ENCODE measurements around the gene MOB3B. TPM values are rescaled to one million over a fixed set of nuclear protein-coding genes. Genes with fewer than 3 reads are reported as not detected.

Gene MOB3B
- total RNA-seq, 4 donors from 2014 or later: 16.2 to 23.7 (median 19.7) TPM

GRCh38 chr9:27572061-27572460 is 42.4 kb upstream of the MOB3B start:
- Histone ChIP-seq H3K4me1 (peaks cover 0 to 18% (median 9%) of the 10 kb centered on the region in 4 donors), H3K27ac (peak overlapping the region; percentile 92 to 100 (median 97)), H3K27me3 (no peaks in the 10 kb centered on the region), H3K4me3 (peak overlapping the region in 1 of 4 donors; percentile 87), H3K36me3 (no peaks in the 10 kb centered on the region), H3K9me3 (no peaks in the 10 kb centered on the region)
- no peak for TF ChIP-seq EP300 (IDR thresholded peaks at IDR 0.05)
- TF ChIP-seq POLR2A (IDR thresholded peaks at IDR 0.05): no peak
- TF ChIP-seq, protein P1, sequence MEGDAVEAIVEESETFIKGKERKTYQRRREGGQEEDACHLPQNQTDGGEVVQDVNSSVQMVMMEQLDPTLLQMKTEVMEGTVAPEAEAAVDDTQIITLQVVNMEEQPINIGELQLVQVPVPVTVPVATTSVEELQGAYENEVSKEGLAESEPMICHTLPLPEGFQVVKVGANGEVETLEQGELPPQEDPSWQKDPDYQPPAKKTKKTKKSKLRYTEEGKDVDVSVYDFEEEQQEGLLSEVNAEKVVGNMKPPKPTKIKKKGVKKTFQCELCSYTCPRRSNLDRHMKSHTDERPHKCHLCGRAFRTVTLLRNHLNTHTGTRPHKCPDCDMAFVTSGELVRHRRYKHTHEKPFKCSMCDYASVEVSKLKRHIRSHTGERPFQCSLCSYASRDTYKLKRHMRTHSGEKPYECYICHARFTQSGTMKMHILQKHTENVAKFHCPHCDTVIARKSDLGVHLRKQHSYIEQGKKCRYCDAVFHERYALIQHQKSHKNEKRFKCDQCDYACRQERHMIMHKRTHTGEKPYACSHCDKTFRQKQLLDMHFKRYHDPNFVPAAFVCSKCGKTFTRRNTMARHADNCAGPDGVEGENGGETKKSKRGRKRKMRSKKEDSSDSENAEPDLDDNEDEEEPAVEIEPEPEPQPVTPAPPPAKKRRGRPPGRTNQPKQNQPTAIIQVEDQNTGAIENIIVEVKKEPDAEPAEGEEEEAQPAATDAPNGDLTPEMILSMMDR (IDR thresholded peaks at IDR 0.05): no peak
- 66 to 80% methylated on average over 3 of the region's 3 CpGs for WGBS, 2 donors
- DNase-seq (ENCODE audit: low spot score in 2 of 2): no peak

DNA sequence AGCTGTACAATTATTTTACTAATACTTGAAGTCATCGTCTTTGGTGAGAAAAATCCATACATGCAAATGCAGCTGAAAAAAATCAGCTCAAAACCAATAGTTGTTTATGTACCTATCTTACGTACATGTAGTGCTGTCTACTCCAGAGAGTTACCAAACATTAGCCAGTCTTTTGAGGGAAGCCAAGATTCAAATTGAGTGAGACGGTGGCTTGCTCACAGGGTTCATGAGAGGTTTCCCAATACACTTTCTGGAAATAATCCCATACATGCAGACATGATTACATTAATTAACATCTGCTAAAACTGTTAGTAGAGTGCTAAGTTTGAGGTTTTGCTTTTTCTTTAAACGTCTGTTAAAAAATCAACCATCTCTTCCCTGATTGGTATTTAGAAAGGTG is 41.4 kb upstream of the MOB3B start:
- TF ChIP-seq EP300 (IDR thresholded peaks at IDR 0.05) (no peak), POLR2A (IDR thresholded peaks at IDR 0.05) (no peak)
- TF ChIP-seq, protein P1 (IDR thresholded peaks at IDR 0.05): no peak
- peaks cover 0 to 18% (median 10%) of the 10 kb centered on the region in 4 donors for H3K4me1 ChIP-seq
- no peaks in the 10 kb centered on the region for H3K27me3 ChIP-seq

GRCh38 chr9:27569406-27569805 is 39.8 kb upstream of the MOB3B start:
- H3K9me3 ChIP-seq: no peaks in the 10 kb centered on the region
- DNase-seq (ENCODE audit: low spot score in 2 of 2): no peak
- WGBS, 2 donors: 90 to 92% methylated on average over 2 of the region's 2 CpGs
- H3K27ac ChIP-seq: no peak overlapping the region
- peaks cover 0 to 14% (median 0%) of the 10 kb centered on the region in 3 donors for H3K36me3 ChIP-seq
- no peaks in the 10 kb centered on the region for H3K27me3 ChIP-seq
- TF ChIP-seq EP300 (IDR thresholded peaks at IDR 0.05): no peak
- TF ChIP-seq, protein P1 (IDR thresholded peaks at IDR 0.05): no peak
- TF ChIP-seq POLR2A (IDR thresholded peaks at IDR 0.05): no peak
- no peak overlapping the region for H3K4me3 ChIP-seq
- peaks cover 0 to 21% (median 11%) of the 10 kb centered on the region in 4 donors for H3K4me1 ChIP-seq

More for the DNA sequence above, 41.4 kb upstream of the MOB3B start:
- Histone ChIP-seq H3K4me3 (no peak overlapping the region), H3K27ac (no peak overlapping the region), H3K36me3 (peaks cover 0 to 5% (median 0%) of the 10 kb centered on the region in 3 donors), H3K9me3 (no peaks in the 10 kb centered on the region)
- 91 to 98% methylated on average over 4 of the region's 4 CpGs for WGBS, 2 donors
- DNase-seq (ENCODE audit: low spot score in 2 of 2): no peak

DNA sequence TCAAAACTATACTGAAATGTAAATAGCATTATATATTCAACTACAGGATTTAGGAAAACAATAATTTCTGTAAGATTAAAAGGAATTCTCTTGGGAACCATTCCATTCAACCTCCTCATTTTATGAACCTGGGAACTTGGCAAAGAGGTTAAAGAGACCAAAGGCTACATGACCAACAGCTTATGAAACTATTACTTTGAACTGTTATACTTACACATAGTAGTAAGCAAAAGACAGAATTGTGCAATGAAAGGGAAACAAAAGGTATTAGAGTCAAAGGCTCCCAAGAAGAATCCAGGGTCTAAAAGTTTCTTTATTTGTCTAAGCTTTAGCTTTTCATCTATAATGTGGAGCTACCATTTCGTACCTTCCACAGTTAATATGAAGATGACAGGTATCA is 36.5 kb upstream of the MOB3B start:
- no peaks in the 10 kb centered on the region for H3K27me3 ChIP-seq
- peaks cover 0 to 20% (median 0%) of the 10 kb centered on the region in 3 donors for H3K36me3 ChIP-seq
- H3K4me1 ChIP-seq: peaks cover 0 to 9% (median 0%) of the 10 kb centered on the region in 4 donors
- no peak for DNase-seq (ENCODE audit: low spot score in 2 of 2)
- 96 to 97% methylated on average over 1 of the region's 1 CpG for WGBS, 2 donors
- no peak overlapping the region for H3K27ac ChIP-seq
- TF ChIP-seq POLR2A (IDR thresholded peaks at IDR 0.05) (no peak), EP300 (IDR thresholded peaks at IDR 0.05) (no peak)
- TF ChIP-seq, protein P1 (IDR thresholded peaks at IDR 0.05): no peak
- no peaks in the 10 kb centered on the region for H3K9me3 ChIP-seq
- no peak overlapping the region for H3K4me3 ChIP-seq

DNA sequence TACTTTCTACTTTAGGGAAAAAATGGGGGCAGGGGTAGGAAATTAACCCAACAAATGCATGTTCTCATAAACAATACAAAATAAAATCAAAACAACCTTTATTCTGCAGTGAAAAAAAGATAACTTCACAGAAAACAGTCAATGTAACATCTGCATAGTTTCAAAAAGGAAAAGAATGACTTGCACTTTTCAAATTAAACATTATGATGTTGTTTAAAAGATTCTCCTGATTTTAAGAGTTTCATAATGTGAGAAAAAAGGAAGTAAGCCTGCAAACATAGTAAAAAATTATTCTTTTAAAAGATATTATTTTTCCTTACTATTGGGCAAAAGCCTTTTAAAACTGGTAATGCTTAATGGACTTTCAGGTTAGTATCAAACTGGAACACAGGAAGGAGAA is 36.1 kb upstream of the MOB3B start:
- peaks cover 0 to 9% (median 0%) of the 10 kb centered on the region in 4 donors for H3K4me1 ChIP-seq
- no peak overlapping the region for H3K4me3 ChIP-seq
- no peak overlapping the region for H3K27ac ChIP-seq
- TF ChIP-seq EP300 (IDR thresholded peaks at IDR 0.05) (no peak), POLR2A (IDR thresholded peaks at IDR 0.05) (no peak)
- TF ChIP-seq, protein P1 (IDR thresholded peaks at IDR 0.05): no peak
- no peak for DNase-seq (ENCODE audit: low spot score in 2 of 2)
- H3K36me3 ChIP-seq: peaks cover 0 to 24% (median 0%) of the 10 kb centered on the region in 3 donors
- H3K9me3 ChIP-seq: no peaks in the 10 kb centered on the region
- no peaks in the 10 kb centered on the region for H3K27me3 ChIP-seq
